ENCODE results near the gene PHLPP1.

PHLPP1 gene

GRCh38 chr18:62844850-62845643 lies 129.7 kb downstream of the PHLPP1 start:
- no peak for DNase-seq (ENCODE audit: low read depth, low spot score)

- DNase-seq (ENCODE audit: low read depth, low spot score): no peak
These were observed 131.0 kb downstream of the PHLPP1 start for GRCh38 chr18:62846313-62846712.

- no peak for DNase-seq (ENCODE audit: low read depth, low spot score)
These were observed 131.7 kb downstream of the PHLPP1 start for GRCh38 chr18:62847081-62847480.

GRCh38 chr18:62848946-62849345 lies 133.6 kb downstream of the PHLPP1 start:
- DNase-seq (ENCODE audit: low read depth, low spot score): no peak

GRCh38 chr18:62850619-62851306 lies 135.4 kb downstream of the PHLPP1 start:
- DNase-seq (ENCODE audit: low read depth, low spot score): no peak

GRCh38 chr18:62852851-62853250 lies 137.5 kb downstream of the PHLPP1 start:
- DNase-seq (ENCODE audit: low read depth, low spot score): no peak

GRCh38 chr18:62856294-62856693 lies 141.0 kb downstream of the PHLPP1 start:
- no peak for DNase-seq (ENCODE audit: low read depth, low spot score)

- no peak for DNase-seq (ENCODE audit: low read depth, low spot score)
These were observed 142.1 kb downstream of the PHLPP1 start for GRCh38 chr18:62857263-62857976.

- no peak for DNase-seq (ENCODE audit: low read depth, low spot score)
These were observed 144.7 kb downstream of the PHLPP1 start for GRCh38 chr18:62860062-62860461.

GRCh38 chr18:62862466-62862865 lies 147.1 kb downstream of the PHLPP1 start:
- DNase-seq (ENCODE audit: low read depth, low spot score): no peak

GRCh38 chr18:62863579-62864001 lies 148.2 kb downstream of the PHLPP1 start:
- DNase-seq (ENCODE audit: low read depth, low spot score): no peak

GRCh38 chr18:62865498-62865897 lies 150.2 kb downstream of the PHLPP1 start:
- no peak for DNase-seq (ENCODE audit: low read depth, low spot score)

GRCh38 chr18:62867534-62867933 lies 152.2 kb downstream of the PHLPP1 start:
- DNase-seq (ENCODE audit: low read depth, low spot score): no peak

- no peak for DNase-seq (ENCODE audit: low read depth, low spot score)
These were observed 153.3 kb downstream of the PHLPP1 start for GRCh38 chr18:62868645-62869044.

GRCh38 chr18:62870643-62871042 lies 155.3 kb downstream of the PHLPP1 start:
- DNase-seq (ENCODE audit: low read depth, low spot score): no peak

GRCh38 chr18:62875323-62875722 lies 160.0 kb downstream of the PHLPP1 start:
- no peak for DNase-seq (ENCODE audit: low read depth, low spot score)

GRCh38 chr18:62876111-62876510 lies 160.8 kb downstream of the PHLPP1 start:
- DNase-seq (ENCODE audit: low read depth, low spot score): no peak

- no peak for DNase-seq (ENCODE audit: low read depth, low spot score)
These were observed 161.5 kb downstream of the PHLPP1 start for GRCh38 chr18:62876828-62877227.

- DNase-seq (ENCODE audit: low read depth, low spot score): no peak
These were observed 162.3 kb downstream of the PHLPP1 start for GRCh38 chr18:62877411-62878221.

- DNase-seq (ENCODE audit: low read depth, low spot score): no peak
These were observed 163.0 kb downstream of the PHLPP1 start for GRCh38 chr18:62878305-62878704.

GRCh38 chr18:62880034-62880433 lies 164.7 kb downstream of the PHLPP1 start:
- DNase-seq (ENCODE audit: low read depth, low spot score): no peak
